Immature natural killer cell (primary cell): Measurements from ENCODE around the gene ATP1B1. TPM values are rescaled to one million over a fixed set of nuclear protein-coding genes. Genes with fewer than 3 reads are reported as not detected.

Source experiments
- DNase-seq, 3 donors: peaks; one replicate each; pipeline ENCODE4 v3.0.0; 2022; ENCODE audit warnings: mixed read lengths in 1 of 3
- H3K27ac Mint-ChIP-seq, 6 donors: one replicate each; pipeline ENCODE4 v1.8.0; 2020; ENCODE audit warnings: mixed read lengths in 6 of 6, mild to moderate bottlenecking in 5 of 6, inconsistent platforms in 4 of 6, moderate library complexity in 3 of 6
- H3K27me3 Mint-ChIP-seq, 3 donors: one replicate each; pipeline ENCODE4 v1.8.0; 2020 to 2021; ENCODE audit warnings: low read depth in 3 of 3, mild to moderate bottlenecking in 3 of 3, mixed read lengths in 3 of 3, moderate library complexity in 3 of 3, inconsistent platforms in 1 of 3
- H3K36me3 Mint-ChIP-seq, 3 donors: one replicate each; pipeline ENCODE4 v1.8.0; 2020; ENCODE audit warnings: mixed read lengths in 3 of 3, inconsistent platforms in 2 of 3, mild to moderate bottlenecking in 2 of 3
- H3K4me1 Mint-ChIP-seq, 2 donors: one replicate each; pipeline ENCODE4 v1.8.0; 2020; ENCODE audit warnings: inconsistent platforms in 2 of 2, mild to moderate bottlenecking in 2 of 2, mixed read lengths in 2 of 2, moderate library complexity in 1 of 2
- H3K4me3 Mint-ChIP-seq, 5 donors: one replicate each; pipeline ENCODE4 v1.8.0; 2020; ENCODE audit warnings: mild to moderate bottlenecking in 5 of 5, mixed read lengths in 5 of 5, inconsistent platforms in 3 of 5, moderate library complexity in 3 of 5
- H3K9me3 Mint-ChIP-seq, 6 donors: one replicate each; pipeline ENCODE4 v1.8.0; 2020; ENCODE audit warnings: mild to moderate bottlenecking in 6 of 6, mixed read lengths in 6 of 6, inconsistent platforms in 4 of 6, moderate library complexity in 3 of 6
- polyA plus RNA-seq, 3 donors: library from polyadenylated mRNA; unstranded; fragments of 300-500 nt; fragmentation: Illumina TruSeq; gene quantifications; one replicate each; pipeline ENCODE4 v1.2.3, GENCODE V29; 2021

The ATP1B1 gene
- polyA plus RNA-seq, 3 donors from 2014 or later: 1.2 to 9.0 (median 2.4) TPM

DNA sequence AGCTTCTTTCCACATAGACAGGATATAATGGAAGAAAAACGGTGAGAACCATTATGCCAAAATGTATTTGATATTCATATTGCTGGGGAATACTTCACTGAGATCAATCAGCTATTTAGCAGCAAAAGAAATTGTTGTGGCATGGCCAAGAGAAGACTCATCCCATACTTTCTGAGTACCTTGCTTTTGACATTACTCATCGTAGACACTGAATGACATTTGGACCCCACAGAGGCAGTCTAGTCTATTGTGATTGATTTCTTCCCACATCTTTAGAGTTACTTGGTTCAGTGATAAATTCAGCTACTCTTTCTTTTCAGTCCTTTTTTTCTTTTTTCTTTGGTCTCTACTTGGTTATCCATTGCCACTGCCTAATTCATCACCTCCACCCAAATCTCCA is 22.1 kb downstream of the ATP1B1 start:
- Mint-ChIP-seq H3K9me3 (no peaks in the 10 kb centered on the region), H3K4me1 (peaks cover 18 to 19% of the 10 kb centered on the region in 2 donors), H3K4me3 (no peak overlapping the region), H3K27ac (no peak overlapping the region), H3K27me3 (peaks cover 0 to 5% (median 1%) of the 10 kb centered on the region in 3 donors), H3K36me3 (peaks cover 19 to 22% (median 20%) of the 10 kb centered on the region in 3 donors)
- DNase-seq: no peak

DNA sequence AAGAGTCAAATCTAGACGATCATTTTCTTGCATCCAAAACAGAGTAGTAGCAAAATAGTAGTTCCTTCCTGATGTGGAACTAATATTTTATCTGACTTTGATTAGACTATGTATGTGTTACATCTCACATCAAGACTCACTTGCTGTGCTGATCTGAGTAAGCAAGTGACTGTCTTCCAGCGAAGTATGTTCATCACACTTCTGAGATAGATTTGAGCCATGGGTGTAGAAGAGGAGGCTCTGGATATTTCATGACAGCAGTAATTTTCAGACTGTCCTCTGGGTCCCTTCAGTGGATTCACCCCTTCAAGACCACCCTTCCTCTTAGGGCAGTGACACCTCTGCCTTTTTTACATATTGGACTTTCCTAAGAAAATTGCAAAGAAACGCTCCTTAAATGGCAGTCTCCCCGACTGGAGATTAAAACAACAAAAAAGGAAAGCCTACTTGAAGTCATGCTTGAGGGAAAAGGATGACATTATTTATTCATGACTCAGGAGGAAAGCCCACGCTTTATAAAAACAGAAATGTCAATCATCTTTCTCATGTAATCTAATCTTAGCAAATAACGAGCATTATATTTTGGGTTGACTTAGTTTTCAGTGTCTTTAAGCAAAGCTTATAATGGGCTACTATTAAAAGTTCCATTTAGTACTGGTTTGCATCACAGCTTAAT is 22.8 kb downstream of the ATP1B1 start:
- H3K27ac Mint-ChIP-seq: no peak overlapping the region
- H3K4me3 Mint-ChIP-seq: no peak overlapping the region
- H3K36me3 Mint-ChIP-seq: peaks cover 19 to 22% (median 20%) of the 10 kb centered on the region in 3 donors
- DNase-seq: no peak
- no peaks in the 10 kb centered on the region for H3K9me3 Mint-ChIP-seq
- peaks cover 0 to 5% (median 1%) of the 10 kb centered on the region in 3 donors for H3K27me3 Mint-ChIP-seq
- peaks cover 25 to 26% of the 10 kb centered on the region in 2 donors for H3K4me1 Mint-ChIP-seq

DNA sequence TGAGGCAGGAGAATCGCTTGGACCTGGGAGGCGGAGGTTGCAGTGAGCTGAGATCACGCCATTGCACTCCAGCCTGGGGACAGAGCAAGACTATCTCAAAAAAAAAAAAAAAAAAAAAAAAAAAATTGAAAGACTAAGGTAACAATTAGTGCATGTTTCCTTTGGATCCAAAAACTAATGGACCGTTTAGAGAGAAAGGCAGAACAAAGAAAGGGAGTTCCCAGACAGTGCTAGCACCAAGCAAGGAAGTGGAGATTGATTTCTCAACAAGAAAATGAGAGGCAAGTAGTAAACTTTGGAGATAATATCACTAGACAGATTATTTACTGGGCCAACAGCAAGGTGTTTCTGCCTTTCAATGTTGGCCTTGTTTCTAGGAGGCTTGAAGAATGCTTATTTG is 24.2 kb downstream of the ATP1B1 start:
- no peak for DNase-seq
- Mint-ChIP-seq H3K36me3 (peaks cover 11 to 16% (median 14%) of the 10 kb centered on the region in 3 donors), H3K4me1 (peaks cover 25 to 28% of the 10 kb centered on the region in 2 donors), H3K4me3 (no peak overlapping the region), H3K27ac (peak overlapping the region in 1 of 6 donors; percentile 28), H3K9me3 (no peaks in the 10 kb centered on the region), H3K27me3 (peaks cover 0 to 5% (median 1%) of the 10 kb centered on the region in 3 donors)

DNA sequence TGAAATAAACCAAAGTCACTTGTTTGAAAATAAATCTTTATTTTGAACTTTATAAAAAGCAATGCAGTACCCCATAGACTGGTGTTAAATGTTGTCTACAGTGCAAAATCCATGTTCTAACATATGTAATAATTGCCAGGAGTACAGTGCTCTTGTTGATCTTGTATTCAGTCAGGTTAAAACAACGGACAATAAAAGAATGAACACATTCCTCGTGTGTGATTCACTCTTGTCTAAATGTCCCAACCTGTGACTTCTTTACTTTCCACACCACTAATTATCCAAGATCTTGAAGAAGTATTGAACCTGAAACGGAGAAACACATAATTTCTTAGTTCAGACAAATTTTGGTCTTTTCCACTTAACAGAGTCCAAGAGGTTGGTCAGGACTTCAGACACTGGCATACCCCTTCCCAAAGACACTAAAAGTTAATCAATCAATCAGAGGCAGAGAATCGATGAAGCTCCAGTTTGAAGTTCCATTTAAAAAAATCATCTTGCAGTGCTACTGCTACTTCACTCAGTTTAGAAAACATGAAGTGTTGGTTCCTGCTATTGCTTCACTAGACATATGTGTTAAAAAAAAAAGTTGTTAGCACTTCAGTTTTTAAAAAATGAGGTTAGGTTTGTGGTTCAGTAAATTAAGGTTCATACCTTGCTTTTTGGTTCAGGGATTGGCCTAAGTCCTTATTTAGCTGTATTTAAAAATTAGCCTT is 26.2 kb downstream of the ATP1B1 start:
- Mint-ChIP-seq H3K4me3 (peak overlapping the region; percentile 45 to 81 (median 71)), H3K27ac (peak overlapping the region; percentile 68 to 95 (median 84)), H3K36me3 (peaks cover 5 to 11% (median 9%) of the 10 kb centered on the region in 3 donors), H3K27me3 (peaks cover 0 to 9% (median 1%) of the 10 kb centered on the region in 3 donors), H3K4me1 (peaks cover 25 to 28% of the 10 kb centered on the region in 2 donors), H3K9me3 (no peaks in the 10 kb centered on the region)
- DNase-seq: peak in 2 of 3 donors; percentile 49 to 65

DNA sequence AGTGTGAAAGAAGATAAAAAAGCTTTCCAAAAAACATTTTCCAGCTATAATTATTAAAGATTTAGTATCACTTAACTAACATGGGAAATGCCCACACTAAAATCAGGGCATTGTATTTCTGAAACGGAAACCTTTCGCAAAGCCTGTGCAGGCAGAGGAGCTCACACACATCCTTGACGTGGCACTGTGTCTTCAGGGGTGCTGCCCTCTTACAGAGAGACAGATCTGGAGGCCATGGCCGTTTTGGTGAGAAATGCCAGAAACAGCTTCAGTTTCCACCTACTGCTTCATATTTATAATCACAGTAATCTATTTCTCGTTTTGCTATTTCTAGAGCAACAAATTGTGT is 26.7 kb downstream of the ATP1B1 start:
- peak; percentile 44 to 70 (median 44) for DNase-seq
- H3K27me3 Mint-ChIP-seq: peaks cover 0 to 9% (median 1%) of the 10 kb centered on the region in 3 donors
- H3K27ac Mint-ChIP-seq: peak overlapping the region; percentile 56 to 95 (median 84)
- peaks cover 4 to 7% (median 5%) of the 10 kb centered on the region in 3 donors for H3K36me3 Mint-ChIP-seq
- peaks cover 25 to 28% of the 10 kb centered on the region in 2 donors for H3K4me1 Mint-ChIP-seq
- H3K4me3 Mint-ChIP-seq: peak overlapping the region; percentile 45 to 81 (median 65)
- no peaks in the 10 kb centered on the region for H3K9me3 Mint-ChIP-seq

DNA sequence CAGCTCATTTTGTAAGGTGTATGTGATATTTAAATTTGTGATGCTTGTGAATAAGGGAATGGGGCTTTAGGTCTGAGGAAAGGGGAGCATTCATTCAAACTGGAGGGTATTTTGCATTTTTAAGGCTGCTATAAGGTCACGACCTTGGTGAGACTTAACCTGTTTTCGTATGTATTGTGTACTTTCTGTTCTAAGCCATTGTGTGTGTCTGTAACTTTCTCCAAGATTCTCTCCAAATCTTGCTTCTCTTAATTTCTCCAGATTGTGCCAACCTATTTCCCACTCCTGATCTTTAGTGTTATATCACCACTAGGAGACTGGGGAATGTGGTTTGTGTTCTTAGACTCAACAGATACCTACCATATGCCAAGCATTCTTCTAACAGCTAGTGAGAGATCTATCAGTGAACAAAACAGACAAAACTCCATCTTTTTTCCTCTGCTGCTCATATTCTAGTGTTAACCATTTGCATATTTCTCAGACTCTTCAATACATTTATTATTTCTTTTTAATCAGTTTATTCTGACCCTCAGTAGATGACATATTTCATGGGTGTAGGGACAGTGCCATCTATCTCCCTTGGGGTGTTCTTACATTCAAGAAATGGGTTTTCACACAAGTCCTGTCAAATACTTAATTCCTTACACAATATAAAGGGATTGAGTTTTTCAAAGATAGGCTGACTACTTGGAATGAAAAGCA is 27.5 kb downstream of the ATP1B1 start:
- peak overlapping the region; percentile 56 to 95 (median 84) for H3K27ac Mint-ChIP-seq

DNA sequence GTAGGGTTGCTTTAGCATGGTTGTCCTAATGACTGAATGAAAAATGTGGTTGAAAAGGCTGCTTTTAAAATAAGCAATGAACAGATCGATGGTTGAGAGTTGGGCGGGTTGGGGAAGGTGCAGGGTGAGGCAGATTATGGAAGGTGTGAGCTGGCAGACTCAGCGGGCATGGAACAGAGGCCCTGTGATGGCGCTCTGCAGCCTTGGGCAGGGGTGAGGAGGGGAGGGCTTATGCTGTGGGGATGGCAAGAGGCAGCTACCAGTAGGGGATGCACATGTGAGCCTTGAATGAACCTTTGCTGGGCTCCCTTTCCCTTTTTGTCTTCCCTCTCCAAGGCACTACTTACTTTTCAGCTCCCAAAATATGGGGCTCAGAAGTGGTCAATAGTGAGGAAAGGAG is 30.9 kb downstream of the ATP1B1 start:
- Mint-ChIP-seq H3K4me1 (peaks cover 19 to 21% of the 10 kb centered on the region in 2 donors), H3K4me3 (no peak overlapping the region), H3K36me3 (no peaks in the 10 kb centered on the region), H3K27ac (no peak overlapping the region), H3K27me3 (peaks cover 0 to 9% (median 1%) of the 10 kb centered on the region in 3 donors), H3K9me3 (no peaks in the 10 kb centered on the region)
- DNase-seq: no peak

More for the DNA sequence above, 27.5 kb downstream of the ATP1B1 start:
- Mint-ChIP-seq H3K27me3 (peaks cover 0 to 9% (median 1%) of the 10 kb centered on the region in 3 donors), H3K4me1 (peaks cover 25 to 28% of the 10 kb centered on the region in 2 donors), H3K9me3 (no peaks in the 10 kb centered on the region), H3K36me3 (peaks cover 0 to 5% (median 3%) of the 10 kb centered on the region in 3 donors), H3K4me3 (peak overlapping the region; percentile 7 to 81 (median 52))
- no peak for DNase-seq

DNA sequence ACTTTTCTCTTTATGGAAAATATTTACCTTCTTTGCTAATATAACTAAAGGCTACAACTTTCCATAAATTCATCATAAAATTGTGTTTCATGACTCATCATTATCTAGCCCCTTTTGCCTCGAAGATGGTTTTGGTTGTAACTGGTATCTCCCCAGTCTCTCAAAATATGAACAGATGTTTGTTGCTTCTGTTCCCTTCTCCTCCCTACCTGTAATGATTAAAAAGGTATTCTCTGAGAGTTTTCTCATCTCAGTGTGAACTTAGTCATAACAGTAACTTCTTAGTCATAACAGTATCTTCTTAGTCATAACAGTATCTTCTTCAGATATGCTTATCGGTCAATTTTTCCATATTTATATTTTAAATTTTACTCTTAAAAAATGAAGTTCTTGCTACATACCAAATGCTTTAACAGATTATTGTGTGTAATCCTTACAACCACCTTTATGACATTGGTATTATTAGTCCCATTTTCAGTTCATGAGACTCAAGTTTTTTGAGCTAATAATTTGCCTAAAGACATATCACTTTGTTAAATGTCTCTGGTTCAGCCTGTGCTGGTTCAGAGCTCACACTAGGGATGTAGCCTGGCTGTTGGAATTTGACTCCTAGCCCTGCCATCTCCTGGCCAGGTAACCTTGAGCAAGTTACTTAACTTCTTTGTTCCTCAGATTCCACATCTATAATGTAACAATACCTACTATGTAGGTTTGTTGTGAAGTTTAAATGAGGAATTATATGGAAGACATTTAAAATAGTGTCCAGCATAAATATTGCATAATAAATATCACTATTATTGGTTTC is 32.6 kb downstream of the ATP1B1 start:
- no peak overlapping the region for H3K4me3 Mint-ChIP-seq
- no peaks in the 10 kb centered on the region for H3K36me3 Mint-ChIP-seq
- H3K27ac Mint-ChIP-seq: no peak overlapping the region
- peaks cover 2 to 4% of the 10 kb centered on the region in 2 donors for H3K4me1 Mint-ChIP-seq
- DNase-seq: no peak
- H3K27me3 Mint-ChIP-seq: peaks cover 0 to 4% (median 0%) of the 10 kb centered on the region in 3 donors
- no peaks in the 10 kb centered on the region for H3K9me3 Mint-ChIP-seq

DNA sequence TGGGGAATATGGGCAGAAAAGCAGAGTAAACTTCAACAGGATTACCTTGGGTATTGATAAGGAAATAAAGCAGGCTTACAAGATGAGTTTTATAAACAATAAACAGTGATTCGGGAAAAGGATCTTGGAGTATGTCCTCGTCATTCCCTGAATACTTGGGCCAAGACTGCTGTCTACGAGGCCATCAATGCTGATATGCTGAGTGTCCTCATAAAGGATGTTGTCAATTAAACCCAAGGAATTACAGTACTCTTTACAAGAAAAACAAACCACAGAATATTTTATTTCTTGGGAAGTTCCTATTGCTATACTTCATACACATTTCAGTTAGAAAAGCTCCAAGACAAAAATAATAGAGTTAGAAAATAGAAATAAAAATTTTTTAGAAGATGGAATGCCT is 34.9 kb downstream of the ATP1B1 start:
- DNase-seq: no peak
- Mint-ChIP-seq H3K4me3 (no peak overlapping the region), H3K27ac (no peak overlapping the region), H3K4me1 (no peaks in the 10 kb centered on the region), H3K27me3 (peaks cover 0 to 3% (median 2%) of the 10 kb centered on the region in 3 donors), H3K9me3 (no peaks in the 10 kb centered on the region), H3K36me3 (no peaks in the 10 kb centered on the region)

DNA sequence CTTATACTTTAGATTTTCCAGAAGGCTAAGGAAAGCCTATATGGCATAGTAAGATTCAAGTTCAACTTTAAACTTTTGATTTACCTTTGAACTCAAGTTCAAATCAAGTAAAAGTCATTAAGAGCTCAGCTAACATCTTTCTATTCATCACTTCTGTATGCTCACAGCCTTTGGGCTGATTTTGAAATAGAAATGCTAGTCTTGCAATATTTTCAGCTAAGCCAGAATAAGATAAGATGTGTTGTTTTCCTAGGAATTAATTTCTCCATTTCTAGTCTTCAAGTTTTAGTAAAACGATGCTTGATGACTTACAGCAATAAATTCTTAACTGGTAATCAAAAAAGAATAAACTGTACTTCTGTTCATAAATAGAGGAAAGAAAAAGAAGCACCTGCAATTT is 35.6 kb downstream of the ATP1B1 start:
- H3K27me3 Mint-ChIP-seq: peaks cover 0 to 2% (median 0%) of the 10 kb centered on the region in 3 donors

DNA sequence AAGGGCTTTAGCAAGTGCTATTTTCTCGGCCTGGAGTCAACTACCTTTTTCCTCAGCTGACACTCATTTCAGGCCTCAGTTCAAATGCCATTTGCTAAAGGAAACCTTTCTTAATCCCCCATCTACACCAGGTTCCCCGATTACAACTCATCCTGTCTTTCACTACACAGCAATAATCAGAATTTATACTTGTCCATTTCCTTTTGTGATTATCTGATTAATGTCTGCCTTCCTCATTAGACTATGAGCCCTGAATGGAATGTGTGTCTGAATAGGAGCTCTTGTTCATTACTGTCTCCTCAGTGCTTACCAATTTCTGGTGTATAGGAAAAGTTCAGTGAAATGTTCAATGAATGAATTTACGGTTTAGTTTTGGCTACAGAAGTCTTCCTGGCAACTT is 36.9 kb downstream of the ATP1B1 start:
- peaks cover 0 to 2% (median 0%) of the 10 kb centered on the region in 3 donors for H3K27me3 Mint-ChIP-seq
- DNase-seq: no peak
- H3K4me3 Mint-ChIP-seq: no peak overlapping the region
- no peaks in the 10 kb centered on the region for H3K9me3 Mint-ChIP-seq
- no peaks in the 10 kb centered on the region for H3K4me1 Mint-ChIP-seq
- H3K27ac Mint-ChIP-seq: no peak overlapping the region
- H3K36me3 Mint-ChIP-seq: no peaks in the 10 kb centered on the region

More for the DNA sequence above, 35.6 kb downstream of the ATP1B1 start:
- H3K27ac Mint-ChIP-seq: no peak overlapping the region
- H3K36me3 Mint-ChIP-seq: no peaks in the 10 kb centered on the region
- DNase-seq: no peak
- no peaks in the 10 kb centered on the region for H3K9me3 Mint-ChIP-seq
- no peaks in the 10 kb centered on the region for H3K4me1 Mint-ChIP-seq
- H3K4me3 Mint-ChIP-seq: no peak overlapping the region

DNA sequence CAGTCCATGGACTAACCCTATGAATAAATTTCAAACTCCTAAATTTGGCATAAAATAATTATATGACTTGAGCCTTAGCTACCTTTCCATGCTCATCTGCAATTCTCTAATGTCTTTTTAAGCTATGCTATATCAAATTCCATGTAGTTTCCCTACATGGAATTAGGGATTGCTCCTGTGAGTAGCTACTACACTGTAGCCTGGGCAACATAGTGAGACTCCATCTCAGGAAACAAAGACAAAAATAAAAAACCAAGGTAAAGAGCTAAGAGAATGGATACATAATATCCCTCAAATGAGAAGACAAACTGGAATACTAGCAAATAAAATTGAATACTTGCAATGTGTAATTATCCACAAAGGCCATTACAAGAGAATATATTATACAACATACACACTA is 37.5 kb downstream of the ATP1B1 start:
- no peaks in the 10 kb centered on the region for H3K4me1 Mint-ChIP-seq
- H3K4me3 Mint-ChIP-seq: no peak overlapping the region
- no peak for DNase-seq
- no peak overlapping the region for H3K27ac Mint-ChIP-seq
- H3K36me3 Mint-ChIP-seq: no peaks in the 10 kb centered on the region
- H3K27me3 Mint-ChIP-seq: peaks cover 0 to 2% (median 0%) of the 10 kb centered on the region in 3 donors
- H3K9me3 Mint-ChIP-seq: no peaks in the 10 kb centered on the region

DNA sequence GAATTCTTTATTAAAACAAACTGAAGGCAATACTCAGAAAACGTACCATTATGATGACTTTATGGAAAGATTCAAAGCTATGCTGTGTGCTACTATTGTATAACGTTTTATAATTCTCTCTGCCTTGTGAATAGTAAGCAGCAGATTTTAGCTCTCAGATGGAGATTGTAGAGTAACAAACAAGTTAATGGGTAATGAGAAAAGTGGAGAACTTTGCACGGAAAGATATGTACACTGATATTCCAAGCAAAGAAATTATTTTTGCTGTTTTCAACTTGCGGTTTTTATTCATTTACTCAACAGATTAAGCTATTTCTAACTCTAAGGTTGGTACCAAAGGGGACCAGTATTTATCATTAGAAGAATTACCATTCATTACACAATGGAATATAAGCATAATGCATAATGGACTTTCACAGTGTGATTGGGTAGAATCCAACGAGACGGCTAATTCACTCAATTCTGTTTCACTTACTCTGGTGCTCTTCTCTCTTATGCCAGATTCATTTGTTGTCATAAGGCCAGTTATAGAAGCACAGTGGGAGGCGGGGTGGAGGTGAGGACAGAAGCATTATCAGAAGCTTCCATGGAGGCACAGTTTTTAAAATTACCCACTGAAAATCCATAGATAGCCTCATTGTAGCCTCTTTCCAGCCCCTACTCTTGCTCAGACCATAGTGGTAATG is 38.6 kb downstream of the ATP1B1 start:
- Mint-ChIP-seq H3K36me3 (no peaks in the 10 kb centered on the region), H3K27ac (no peak overlapping the region), H3K4me3 (no peak overlapping the region), H3K9me3 (no peaks in the 10 kb centered on the region), H3K27me3 (peaks cover 0 to 2% (median 0%) of the 10 kb centered on the region in 3 donors), H3K4me1 (no peaks in the 10 kb centered on the region)
- DNase-seq: no peak
